A673 (cell line): ENCODE data around the gene KIN.

Source experiments
- CTCF ChIP-seq: fragments of 300-800, 200-600 bp; sonication (generic); conservative IDR thresholded peaks from 2 replicates; pipeline ENCODE4 v1.5.1; 2017; ENCODE audit warnings: low read depth, mild to moderate bottlenecking, antibody characterized with exemption, low read length, moderate library complexity, mixed read lengths
- EZH2 ChIP-seq: fragments of 200-600 bp; sonication (generic); IDR thresholded peaks from 2 replicates; pipeline ENCODE4 v1.6.1; 2017; ENCODE audit warnings: borderline replicate concordance, low read depth, mild to moderate bottlenecking, mixed read lengths, antibody characterized with exemption, low read length; ENCODE audit not compliant: poor library complexity, severe bottlenecking

- no peak for TF ChIP-seq CTCF
- TF ChIP-seq EZH2, result no peak
Observed at GRCh38 chr10:7707102-7707501, 80.7 kb downstream of the KIN start.
